Astrocyte of the cerebellum (primary cell): ENCODE data around the gene AOAH.
"Not testable (repeated sequence)": the region's sequence is repeated elsewhere in the genome, so short reads cannot be mapped to it uniquely, and the experiment has no call there.

Experiments used
- DNase-seq: peaks from one replicate; pipeline ENCODE4 v3.0.0-alpha.2; 2011; ENCODE audit warnings: low read depth
- H3K4me3 ChIP-seq: 2 replicates; pipeline ENCODE4 v1.5.1; 2011; ENCODE audit warnings: mild to moderate bottlenecking, low read depth, low read length, moderate library complexity
- CTCF ChIP-seq: IDR thresholded peaks from 2 replicates; pipeline ENCODE4 v1.5.1; 2012; ENCODE audit warnings: low read length, low read depth, moderate library complexity, mild to moderate bottlenecking; ENCODE audit errors: missing control alignments
- in situ Hi-C: cut with HindIII; loops from 2 replicates; pipeline ENCODE4 v1.10.0; 2017; ENCODE audit warnings: low sequenced_read_pairs

AOAH gene

GRCh38 chr7:36650766-36651312 lies 73.5 kb downstream of the AOAH start:
- no peak for DNase-seq
- H3K4me3 ChIP-seq = no peak overlapping the region
- no peak for TF ChIP-seq CTCF
- in situ Hi-C loops = no loop called here

GRCh38 chr7:36650320-36650719 lies 74.0 kb downstream of the AOAH start:
- no peak overlapping the region for H3K4me3 ChIP-seq
- no peak for TF ChIP-seq CTCF
- DNase-seq = no peak
- in situ Hi-C loops = no loop called here

- in situ Hi-C loops, DNase-seq, H3K4me3 ChIP-seq: not testable (repeated sequence)
Measured at GRCh38 chr7:36649319-36649718, 75.0 kb downstream of the AOAH start.

GRCh38 chr7:36648441-36648840 lies 75.9 kb downstream of the AOAH start:
- DNase-seq = no peak
- no peak for TF ChIP-seq CTCF
- in situ Hi-C loops = no loop called here
- H3K4me3 ChIP-seq = no peak overlapping the region

- no peak for DNase-seq
- no peak overlapping the region for H3K4me3 ChIP-seq
- in situ Hi-C loops = no loop called here
- TF ChIP-seq CTCF = no peak
Measured at GRCh38 chr7:36644625-36645422, 79.5 kb downstream of the AOAH start.

GRCh38 chr7:36642414-36642813 lies 81.9 kb downstream of the AOAH start:
- no peak overlapping the region for H3K4me3 ChIP-seq
- in situ Hi-C loops = no loop called here
- no peak for DNase-seq
- TF ChIP-seq CTCF = no peak

GRCh38 chr7:36642010-36642409 lies 82.3 kb downstream of the AOAH start:
- in situ Hi-C loops = no loop called here
- no peak for DNase-seq
- no peak for TF ChIP-seq CTCF
- H3K4me3 ChIP-seq = no peak overlapping the region
